CD4-positive, alpha-beta T cell treated with Interferon gamma for 1 hour (primary cell): ENCODE data around the gene NFATC1.

Experiments used
- DNase-seq: peaks from one replicate; pipeline ENCODE4 v3.0.0-alpha.2; 2020

Gene NFATC1

GRCh38 chr18:79393181-79393634 is 2.5 kb upstream of the NFATC1 start:
- no peak for DNase-seq

DNA sequence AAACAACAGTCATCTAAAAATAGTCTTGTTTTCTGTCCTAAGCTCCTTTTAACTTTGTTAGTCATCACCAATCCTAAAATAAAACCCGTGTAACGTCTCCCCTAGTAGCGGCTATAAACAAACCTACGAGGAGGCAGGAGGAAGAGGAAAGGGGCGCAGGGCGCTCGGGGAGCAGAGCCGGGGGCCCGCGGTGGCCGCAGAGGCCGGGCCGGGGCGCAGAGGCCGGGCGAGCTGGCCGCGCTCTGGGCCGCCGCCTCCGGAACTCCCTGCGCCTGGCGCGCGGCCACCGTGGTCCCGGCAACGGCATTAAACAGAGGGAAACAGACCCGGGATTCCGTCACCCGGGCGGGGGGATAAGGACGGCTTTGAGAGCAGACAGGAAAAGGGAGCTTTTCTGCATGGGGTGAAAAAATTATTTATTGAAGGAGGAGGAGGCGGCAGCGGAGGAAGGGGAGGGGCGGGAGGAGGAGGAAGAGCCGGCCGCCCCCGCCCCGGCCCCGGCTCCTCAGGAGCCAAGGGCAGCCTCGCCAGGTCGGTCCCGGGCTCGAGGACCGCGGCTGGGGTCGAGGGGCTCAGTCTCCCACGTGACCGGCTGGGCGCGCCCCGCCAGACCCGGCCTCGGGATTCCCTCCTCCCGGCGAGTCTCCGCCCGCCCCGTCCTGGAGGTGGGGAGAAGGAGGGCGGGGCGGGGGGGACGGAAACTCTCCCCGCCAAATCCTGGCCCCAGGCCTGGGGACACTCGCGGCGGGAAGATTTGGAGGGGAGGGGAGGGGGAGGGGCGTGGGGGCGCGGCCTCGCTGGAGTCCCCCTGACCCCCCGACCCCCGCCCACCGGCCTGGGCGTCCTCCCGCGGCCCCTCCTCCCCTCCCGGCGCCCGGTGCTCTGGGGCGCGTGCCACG is 1.8 kb upstream of the NFATC1 start:
- DNase-seq, result peak; percentile 66

DNA sequence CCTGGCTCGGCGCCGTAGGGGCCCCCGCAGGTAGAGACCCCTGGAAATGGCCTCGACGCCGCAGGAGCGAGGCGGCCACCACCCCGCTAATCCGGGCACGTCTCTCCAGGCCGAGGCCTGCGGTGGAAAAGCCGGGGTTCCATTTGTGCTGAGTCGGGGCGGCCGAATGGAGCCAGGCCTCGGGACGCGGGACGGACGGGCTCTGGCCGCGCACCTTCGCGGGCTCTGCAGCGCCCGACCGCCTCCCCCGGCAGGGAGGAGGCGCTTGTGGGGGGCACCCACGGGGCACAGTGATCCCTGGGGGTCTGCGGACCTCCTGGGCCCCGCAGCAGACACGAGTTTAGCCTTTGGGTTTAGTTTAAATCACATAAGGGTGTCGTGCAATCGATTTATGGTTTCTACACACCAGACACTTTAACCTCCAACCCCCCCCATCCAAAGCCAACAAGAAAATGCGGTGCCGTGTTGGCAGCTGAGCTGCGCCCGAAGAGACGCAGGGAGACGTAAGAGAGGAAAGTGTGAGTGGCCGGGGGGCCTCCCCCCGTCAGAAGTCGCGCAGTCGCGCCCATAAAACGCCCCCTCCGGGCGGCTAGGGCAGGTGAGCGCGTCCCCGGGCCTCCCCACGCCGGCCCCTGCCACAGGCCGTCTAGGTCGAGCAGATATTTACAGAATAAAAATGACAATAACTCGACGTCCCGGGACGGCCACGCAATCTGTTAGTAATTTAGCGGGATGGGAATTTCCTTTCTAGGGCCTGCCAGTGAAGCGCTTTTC is 1.0 kb upstream of the NFATC1 start:
- peak; percentile 54 for DNase-seq

GRCh38 chr18:79395308-79395640 is 456 bp upstream of the NFATC1 start:
- DNase-seq, result no peak

DNA sequence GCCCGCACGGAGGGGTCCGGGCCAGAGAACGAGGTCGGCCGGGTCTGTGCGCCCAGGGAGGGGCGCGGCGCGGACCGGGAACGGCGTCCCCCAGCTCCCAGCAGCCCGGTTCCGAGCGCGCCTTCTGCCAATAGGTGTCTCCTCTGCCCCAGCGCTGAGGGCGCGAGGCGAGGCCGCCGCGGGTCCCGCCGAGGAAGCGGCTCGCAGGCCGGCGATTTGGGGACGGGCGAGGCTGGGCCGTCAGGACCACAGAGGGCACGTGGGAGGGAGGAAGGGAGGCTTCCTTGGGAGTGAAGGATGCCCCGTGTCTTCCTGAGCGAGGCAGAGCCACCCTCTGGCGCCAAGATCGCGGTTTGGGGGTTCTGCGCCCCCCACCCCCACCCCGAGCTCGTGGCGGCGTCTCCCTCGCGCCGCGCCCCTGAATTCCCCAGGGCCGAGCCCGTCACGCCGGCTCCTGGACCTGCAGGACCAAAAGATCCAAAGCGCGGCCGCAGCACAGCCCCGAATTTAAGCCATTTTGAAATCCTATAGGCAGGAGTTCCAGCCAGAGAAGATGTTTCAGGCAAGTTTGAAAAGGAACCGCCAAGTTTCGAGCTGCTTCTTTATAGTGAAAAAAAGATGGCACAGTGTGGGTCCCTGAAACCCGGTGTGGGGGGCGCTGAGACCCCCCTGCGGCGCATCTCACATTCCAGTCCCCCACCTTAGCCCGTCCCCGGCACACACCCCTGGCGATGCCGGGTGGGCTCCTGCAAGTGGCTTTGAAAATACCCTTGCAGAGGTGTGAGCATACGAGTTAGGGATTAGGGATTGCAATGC is 909 bp downstream of the NFATC1 start:
- DNase-seq, result no peak

- DNase-seq, result no peak
Observed at GRCh38 chr18:79397247-79397829, 1.6 kb downstream of the NFATC1 start.

DNA sequence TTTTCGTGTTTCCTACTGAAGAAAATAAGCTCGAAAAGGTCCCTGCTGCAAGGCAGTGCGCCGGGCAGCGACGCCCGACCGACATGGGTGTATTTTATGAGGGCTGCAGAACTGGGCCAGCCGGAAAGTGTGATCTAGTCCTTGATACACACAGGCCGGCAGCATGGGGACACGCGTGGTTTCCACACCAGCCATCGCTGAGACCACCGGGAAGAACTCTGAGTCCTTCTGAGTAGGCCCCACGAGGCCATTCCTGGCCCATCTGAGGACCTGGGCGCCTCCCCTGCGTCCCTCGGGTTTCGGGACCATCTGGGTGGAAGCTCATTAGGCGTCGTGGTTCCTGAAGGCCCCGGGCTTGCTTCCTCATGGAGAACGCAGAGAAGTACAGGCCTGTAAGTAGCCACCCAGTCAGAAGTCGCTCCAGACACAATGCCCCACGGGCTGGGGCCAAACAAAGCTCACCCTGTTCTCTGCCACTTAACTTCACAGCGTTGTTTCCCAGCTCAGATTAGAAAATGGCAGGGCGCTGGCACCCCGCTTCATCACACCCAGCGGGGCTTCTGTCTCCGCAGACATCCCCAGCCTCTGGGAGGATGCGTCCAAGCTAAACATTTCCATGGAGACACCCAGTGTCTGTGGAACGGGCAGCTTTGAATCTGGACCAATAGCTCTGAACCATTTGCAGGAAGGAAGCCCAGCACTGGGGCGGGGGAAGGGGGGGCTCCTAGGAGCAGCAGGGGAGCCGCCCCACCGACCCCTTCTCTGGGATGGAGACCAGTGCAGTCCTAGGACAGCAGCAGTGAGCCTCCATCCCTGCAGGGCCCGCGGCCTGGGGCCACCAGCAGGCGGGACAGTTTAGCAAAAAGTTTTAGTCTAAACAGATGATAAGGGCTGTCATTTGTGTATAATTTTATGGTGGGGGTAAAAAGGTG is 2.4 kb downstream of the NFATC1 start:
- no peak for DNase-seq

- no peak for DNase-seq
Observed at GRCh38 chr18:79399275-79400081, 3.7 kb downstream of the NFATC1 start.

GRCh38 chr18:79400091-79400590 is 4.4 kb downstream of the NFATC1 start:
- DNase-seq, result peak; percentile 69

DNA sequence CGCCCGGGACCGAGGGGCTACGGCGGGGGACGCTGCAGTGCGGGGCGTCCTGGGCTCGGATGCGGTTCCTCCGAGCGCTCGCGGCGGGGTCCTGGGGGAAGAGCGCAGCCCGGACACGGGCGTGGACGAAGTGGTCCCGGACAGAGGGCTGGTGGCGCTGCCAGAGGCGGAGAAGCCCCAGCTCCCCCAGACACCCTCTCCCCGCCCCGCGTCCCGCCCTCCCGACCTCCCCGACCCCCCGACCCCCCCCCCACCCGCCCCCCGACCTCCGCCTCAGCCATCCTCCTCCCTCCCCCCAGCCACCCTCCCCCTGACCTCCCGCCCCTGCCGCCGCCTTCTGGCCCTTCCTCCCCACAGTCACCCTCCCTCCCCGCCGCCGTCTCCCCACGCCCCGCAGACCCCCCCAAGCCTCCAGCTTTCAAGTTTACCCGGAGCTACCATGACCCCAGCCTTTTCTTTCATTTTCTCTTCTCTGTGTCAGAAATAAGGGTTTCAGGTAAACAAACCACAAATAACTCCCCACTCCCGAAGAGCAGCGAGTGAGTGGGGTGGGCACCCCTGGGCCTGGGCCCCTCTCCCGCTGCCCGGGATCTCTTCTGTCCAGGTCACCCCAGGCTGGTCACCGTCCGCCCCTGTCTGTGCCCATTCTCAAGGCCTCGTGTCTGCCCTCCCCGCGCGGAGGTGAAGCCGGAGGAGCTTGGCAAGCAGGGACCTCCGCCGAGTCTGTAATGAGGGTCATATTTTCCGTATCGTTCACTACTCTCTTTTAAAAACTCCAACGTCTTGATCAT is 5.1 kb downstream of the NFATC1 start:
- DNase-seq, result peak; percentile 74

DNA sequence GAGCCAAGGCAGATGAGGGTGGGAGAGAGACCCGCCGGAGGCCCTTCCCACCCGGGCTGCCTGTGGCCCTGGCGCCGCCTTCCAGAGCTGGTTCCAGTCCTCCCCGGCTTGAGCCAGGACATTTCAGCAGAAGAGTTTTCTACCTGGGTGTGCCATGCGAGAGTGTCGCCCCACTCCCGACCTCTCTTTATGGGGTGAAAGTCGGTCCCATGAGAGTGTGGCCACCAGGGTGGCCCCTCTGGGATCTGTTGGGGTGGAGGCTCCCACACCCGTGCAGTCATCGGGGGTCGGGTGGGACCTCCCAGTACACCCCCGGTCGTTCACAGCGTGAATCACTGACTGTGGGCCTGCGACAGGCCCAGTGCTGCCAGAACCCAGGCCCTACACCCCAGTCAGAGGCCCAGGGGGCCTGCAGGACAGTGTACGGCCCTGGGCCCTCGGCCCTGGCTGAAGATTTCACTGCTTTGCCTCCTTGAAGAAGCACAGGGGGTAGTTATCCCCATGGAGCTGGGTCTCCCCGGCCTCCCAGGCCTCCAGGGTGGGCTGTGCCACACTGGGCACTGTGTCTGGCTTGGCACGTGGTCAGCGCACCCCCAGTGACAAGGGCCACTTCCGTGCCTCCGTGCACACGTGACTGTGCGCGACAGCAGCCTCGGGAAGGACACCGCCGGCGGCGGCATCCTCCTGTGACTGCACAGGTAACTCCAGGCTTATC is 5.9 kb downstream of the NFATC1 start:
- no peak for DNase-seq

- DNase-seq, result no peak
Observed at GRCh38 chr18:79402209-79402576, 6.5 kb downstream of the NFATC1 start.

DNA sequence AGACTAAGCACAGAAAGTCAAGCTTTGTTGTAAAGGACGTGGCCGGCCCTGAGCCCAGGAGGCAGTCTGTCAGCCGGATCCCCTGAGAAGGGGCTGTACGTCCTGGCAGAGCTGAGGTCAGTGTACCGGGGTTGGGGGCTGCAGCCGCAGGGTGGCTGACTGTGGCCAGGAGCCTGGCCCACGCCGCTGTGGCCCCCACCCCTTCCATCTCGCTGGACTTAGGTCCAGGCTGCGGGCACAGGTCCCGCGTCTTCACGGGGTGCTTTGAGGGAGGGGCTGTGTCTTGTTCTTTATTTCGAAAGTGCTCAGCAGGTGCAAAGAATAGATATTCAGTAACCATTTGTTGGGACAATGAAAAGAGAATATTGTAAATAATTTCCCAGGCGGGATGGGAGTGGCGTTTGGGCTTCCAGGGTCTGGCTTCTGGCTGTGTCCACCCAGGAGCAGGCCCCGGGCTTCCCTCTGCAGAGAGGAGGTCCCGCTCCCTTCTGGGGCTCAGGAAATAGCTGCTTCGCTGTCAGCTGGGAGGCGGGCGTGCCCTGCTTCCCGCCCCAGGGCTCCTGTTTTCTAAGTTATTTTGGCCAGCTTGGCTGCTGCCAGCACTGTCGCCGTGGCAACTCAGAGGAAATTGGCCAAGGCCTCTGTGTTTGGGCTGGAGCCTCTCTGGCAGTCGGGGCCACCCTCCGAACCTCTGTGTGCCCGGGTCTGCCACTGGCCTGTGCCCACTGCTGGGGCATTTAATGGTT is 7.4 kb downstream of the NFATC1 start:
- DNase-seq, result peak; percentile 64

DNA sequence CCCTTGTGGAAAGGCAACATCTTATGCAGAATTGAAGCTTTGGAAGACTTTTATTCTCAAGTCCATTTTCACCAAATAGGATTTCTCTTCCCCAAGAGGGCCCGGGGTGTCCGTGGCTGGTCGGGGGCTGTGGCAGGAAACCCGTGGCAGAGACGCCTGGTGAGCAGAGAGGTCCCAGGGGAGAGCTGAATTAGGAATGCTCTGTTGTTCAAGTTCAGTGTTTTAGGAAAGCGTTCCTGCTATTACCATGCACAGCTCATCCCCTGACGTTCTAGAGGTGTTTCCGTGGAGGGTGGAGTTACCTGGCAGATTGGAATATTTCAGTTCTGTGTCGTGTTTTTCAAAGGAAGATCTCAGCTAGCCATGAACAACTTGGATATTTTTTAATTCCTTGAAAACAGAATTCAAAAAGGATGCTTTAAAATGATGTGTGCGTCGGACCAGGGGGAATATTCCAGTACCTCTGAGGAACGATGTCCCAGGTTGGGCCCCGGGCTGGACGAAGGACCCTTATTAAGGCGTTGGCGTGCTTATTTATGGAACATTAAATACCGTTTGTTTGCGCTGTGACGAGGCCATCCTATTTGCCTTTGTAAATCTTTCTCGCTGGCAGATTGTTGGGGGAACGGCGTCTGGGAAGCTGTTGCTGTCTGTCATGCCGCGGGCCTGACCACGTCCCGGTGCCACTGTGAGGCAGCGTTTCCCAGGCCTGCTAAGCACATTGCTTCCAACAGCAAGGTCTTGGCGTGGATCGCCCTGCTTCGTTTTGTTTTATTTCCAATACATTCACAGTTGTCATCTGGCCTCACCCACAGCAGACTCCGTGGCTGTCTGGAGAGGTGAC is 8.2 kb downstream of the NFATC1 start:
- no peak for DNase-seq

GRCh38 chr18:79404567-79404910 is 8.8 kb downstream of the NFATC1 start:
- peak; percentile 42 for DNase-seq

DNA sequence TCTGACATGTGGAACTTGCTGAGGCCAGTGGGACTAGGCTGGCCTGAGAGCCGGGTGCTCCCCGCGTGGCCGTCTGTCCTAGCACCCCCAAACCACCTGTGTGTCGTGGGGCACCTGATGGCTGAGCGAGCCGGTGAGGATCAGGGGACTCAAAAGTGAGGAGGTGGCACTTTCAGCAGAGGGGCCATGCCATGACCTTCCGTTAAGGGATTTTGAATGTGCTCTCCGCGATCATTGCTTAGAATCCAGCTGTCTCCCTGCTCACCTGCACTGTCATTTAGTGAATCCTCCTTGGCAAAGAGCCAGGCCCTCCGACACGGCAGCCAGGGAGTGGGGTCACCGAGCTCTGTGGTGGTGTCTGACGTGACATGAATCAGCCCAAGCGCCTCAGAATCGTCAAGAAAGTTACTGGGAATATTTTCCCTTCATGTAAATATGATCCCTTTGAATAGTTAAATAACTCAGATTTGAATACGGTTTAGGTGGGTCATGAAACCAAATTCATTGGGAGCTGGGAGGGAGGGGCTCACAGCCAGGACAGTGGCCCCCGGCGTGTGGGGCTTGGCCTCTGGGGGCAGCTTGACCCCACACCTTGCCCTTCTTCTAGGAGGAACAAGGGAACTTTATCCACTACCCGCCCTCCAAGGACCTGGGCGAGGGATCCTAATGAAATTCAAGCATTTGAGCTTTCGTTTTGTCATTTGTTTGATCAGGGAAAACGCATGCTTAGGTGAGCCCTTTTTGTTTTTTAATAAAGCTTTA is 9.5 kb downstream of the NFATC1 start:
- no peak for DNase-seq
